Stimulated activated CD8-positive, alpha-beta memory T cell treated with anti-CD3 and anti-CD28 coated beads, Interleukin-12 subunit alpha, Interleukin-12 subunit beta, amount 100 ng/mL, for 1 hour (primary cell): Measurements from ENCODE around the gene SULT1C2.

Source experiments
- DNase-seq: peaks from one replicate; pipeline ENCODE4 v3.0.0-alpha.2; 2020; ENCODE audit warnings: low read depth

SULT1C2 gene

GRCh38 chr2:108293850-108294249, 5.2 kb downstream of the SULT1C2 start:
- DNase-seq: no peak

GRCh38 chr2:108297436-108298141, 8.9 kb downstream of the SULT1C2 start:
- DNase-seq: no peak

GRCh38 chr2:108301558-108301957, 12.9 kb downstream of the SULT1C2 start:
- no peak for DNase-seq

GRCh38 chr2:108304975-108305374, 16.3 kb downstream of the SULT1C2 start:
- no peak for DNase-seq

GRCh38 chr2:108305901-108306300, 17.2 kb downstream of the SULT1C2 start:
- no peak for DNase-seq

- DNase-seq: no peak
Observed at GRCh38 chr2:108309903-108310302, 21.2 kb downstream of the SULT1C2 start.

GRCh38 chr2:108314586-108315296, 26.0 kb downstream of the SULT1C2 start:
- DNase-seq: no peak

GRCh38 chr2:108315444-108315934, 26.8 kb downstream of the SULT1C2 start:
- no peak for DNase-seq

- DNase-seq: no peak
Observed at GRCh38 chr2:108316033-108316432, 27.3 kb downstream of the SULT1C2 start.

GRCh38 chr2:108316461-108317258, 28.0 kb downstream of the SULT1C2 start:
- DNase-seq: no peak

- no peak for DNase-seq
Observed at GRCh38 chr2:108320326-108320922, 31.7 kb downstream of the SULT1C2 start.

GRCh38 chr2:108323619-108324018, 34.9 kb downstream of the SULT1C2 start:
- DNase-seq: no peak

- DNase-seq: no peak
Observed at GRCh38 chr2:108324531-108325255, 36.0 kb downstream of the SULT1C2 start.

- DNase-seq: no peak
Observed at GRCh38 chr2:108325756-108326155, 37.1 kb downstream of the SULT1C2 start.

GRCh38 chr2:108329771-108330170, 41.1 kb downstream of the SULT1C2 start:
- DNase-seq: no peak

GRCh38 chr2:108330979-108331378, 42.3 kb downstream of the SULT1C2 start:
- DNase-seq: no peak

- no peak for DNase-seq
Observed at GRCh38 chr2:108345951-108346350, 57.3 kb downstream of the SULT1C2 start.

GRCh38 chr2:108346827-108347226, 58.1 kb downstream of the SULT1C2 start:
- DNase-seq: no peak

GRCh38 chr2:108347786-108348185, 59.1 kb downstream of the SULT1C2 start:
- DNase-seq: no peak

GRCh38 chr2:108348816-108349570, 60.3 kb downstream of the SULT1C2 start:
- DNase-seq: no peak

- no peak for DNase-seq
Observed at GRCh38 chr2:108349571-108349928, 60.9 kb downstream of the SULT1C2 start.
